T-helper 17 cell (primary cell): ENCODE results near the gene TRIM14. TPM values are rescaled to one million over a fixed set of nuclear protein-coding genes. Genes with fewer than 3 reads are reported as not detected.
"Not testable (repeated sequence)": the region's sequence is repeated elsewhere in the genome, so short reads cannot be mapped to it uniquely, and the experiment has no call there.

Experiments used
- ATAC-seq: fragments of 150-1000 bp; cut with Tn5 transposase; 2 replicates; pipeline ENCODE4 v1.10.0; 2021; ENCODE audit warnings: mild to moderate bottlenecking, moderate library complexity
- DNase-seq, 3 donors: peaks; one replicate each; pipeline versions ENCODE4 v3.0.0 to v3.0.0-alpha.2; 2020 to 2021
- H3K9me3 ChIP-seq: one replicate; pipeline ENCODE4 v1.7.0; 2013; ENCODE audit warnings: low read length, mild to moderate bottlenecking; ENCODE audit not compliant: control insufficient read depth, poor library complexity, severe bottlenecking
- H3K27ac Mint-ChIP-seq: one replicate; pipeline ENCODE4 v1.8.0; 2022; ENCODE audit warnings: mild to moderate bottlenecking, moderate library complexity, mixed read lengths
- H3K27me3 Mint-ChIP-seq: one replicate; pipeline ENCODE4 v1.8.0; 2022; ENCODE audit warnings: mixed read lengths
- H3K36me3 Mint-ChIP-seq: one replicate; pipeline ENCODE4 v1.8.0; 2022; ENCODE audit warnings: low read depth, mixed read lengths
- H3K4me1 Mint-ChIP-seq: one replicate; pipeline ENCODE4 v1.8.0; 2022; ENCODE audit warnings: mild to moderate bottlenecking, mixed read lengths
- H3K4me3 Mint-ChIP-seq: one replicate; pipeline ENCODE4 v1.8.0; 2022; ENCODE audit warnings: mild to moderate bottlenecking, moderate library complexity, mixed read lengths
- total RNA-seq, 4 donors: library from RNA in 2 of 4; stranded (reverse) in 2 of 4; gene quantifications; one replicate each; pipeline ENCODE4 v1.2.3 and lab custom pipeline; 2022 to 2026

TRIM14 gene
- total RNA-seq, 2 donors from 2014 or later: 63.8 to 64.6 TPM

- ATAC-seq: peak; percentile 86
- Mint-ChIP-seq H3K27ac (peak overlapping the region; percentile 97), H3K4me1 (peaks cover 35% of the 10 kb centered on the region), H3K27me3 (no peaks in the 10 kb centered on the region), H3K36me3 (peaks cover 2% of the 10 kb centered on the region), H3K4me3 (peak overlapping the region; percentile 97)
- no peaks in the 10 kb centered on the region for H3K9me3 ChIP-seq
- peak in 1 of 3 donors; percentile 26 for DNase-seq
Measured at GRCh38 chr9:98117984-98118639, 910 bp downstream of the TRIM14 start.

- not testable (repeated sequence) for ATAC-seq, H3K4me3 Mint-ChIP-seq, DNase-seq, H3K9me3 ChIP-seq, H3K27me3 Mint-ChIP-seq, H3K36me3 Mint-ChIP-seq
- H3K4me1 Mint-ChIP-seq: peaks cover 38% of the 10 kb centered on the region
- H3K27ac Mint-ChIP-seq: peak overlapping the region; percentile 97
Measured at GRCh38 chr9:98117097-98117496, 1.9 kb downstream of the TRIM14 start.

- no peak for ATAC-seq
- no peaks in the 10 kb centered on the region for H3K9me3 ChIP-seq
- Mint-ChIP-seq H3K27me3 (no peaks in the 10 kb centered on the region), H3K27ac (peak overlapping the region; percentile 99), H3K4me3 (no peak overlapping the region), H3K4me1 (peaks cover 46% of the 10 kb centered on the region), H3K36me3 (peaks cover 6% of the 10 kb centered on the region)
- no peak for DNase-seq
Measured at GRCh38 chr9:98109052-98109451, 10.0 kb downstream of the TRIM14 start.

DNA sequence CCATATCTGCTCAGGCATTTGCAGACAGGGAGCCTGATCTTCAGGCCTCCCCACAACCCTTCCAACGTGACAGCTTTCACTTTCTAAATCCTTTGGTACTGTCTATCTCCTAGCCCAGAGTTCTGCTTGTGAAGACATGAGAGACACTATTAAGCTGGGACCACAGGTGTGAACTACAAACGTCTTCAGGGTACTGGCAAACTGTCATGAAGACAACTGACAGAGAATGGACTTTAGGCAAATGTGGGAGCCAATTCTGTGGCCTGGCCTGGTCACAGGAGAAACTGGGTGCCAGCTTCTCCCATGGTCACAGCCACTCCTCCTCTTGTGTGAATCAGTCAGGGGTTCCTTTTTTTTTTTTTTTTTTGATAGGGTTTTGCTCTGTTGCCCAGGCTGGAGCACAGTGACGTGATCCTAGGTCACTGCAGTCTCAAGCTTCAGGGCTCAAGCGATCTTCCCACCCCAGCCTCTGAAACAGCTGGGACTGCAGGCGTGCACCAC, 10.4 kb downstream of the TRIM14 start:
- no peaks in the 10 kb centered on the region for H3K9me3 ChIP-seq
- Mint-ChIP-seq H3K27ac (peak overlapping the region; percentile 99), H3K4me1 (peaks cover 50% of the 10 kb centered on the region), H3K27me3 (no peaks in the 10 kb centered on the region), H3K36me3 (peaks cover 6% of the 10 kb centered on the region), H3K4me3 (peak overlapping the region; percentile 50)
- ATAC-seq (peak; percentile 84), DNase-seq (no peak)

- H3K9me3 ChIP-seq: no peaks in the 10 kb centered on the region
- peaks cover 53% of the 10 kb centered on the region for H3K4me1 Mint-ChIP-seq
- peak; percentile 66 for ATAC-seq
- H3K4me3 Mint-ChIP-seq: peak overlapping the region; percentile 21
- H3K27me3 Mint-ChIP-seq: no peaks in the 10 kb centered on the region
- H3K27ac Mint-ChIP-seq: peak overlapping the region; percentile 99
- H3K36me3 Mint-ChIP-seq: peaks cover 6% of the 10 kb centered on the region
- no peak for DNase-seq
Measured at GRCh38 chr9:98107926-98108325, 11.1 kb downstream of the TRIM14 start.

GRCh38 chr9:98105006-98105405, 14.0 kb downstream of the TRIM14 start:
- H3K9me3 ChIP-seq: no peaks in the 10 kb centered on the region
- Mint-ChIP-seq H3K27me3 (no peaks in the 10 kb centered on the region), H3K27ac (peak overlapping the region; percentile 99), H3K36me3 (peaks cover 4% of the 10 kb centered on the region), H3K4me1 (peaks cover 64% of the 10 kb centered on the region), H3K4me3 (no peak overlapping the region)
- ATAC-seq: no peak
- DNase-seq: no peak

- peaks cover 64% of the 10 kb centered on the region for H3K4me1 Mint-ChIP-seq
- ATAC-seq: no peak
- H3K4me3 Mint-ChIP-seq: peak overlapping the region; percentile 68
- H3K9me3 ChIP-seq: no peaks in the 10 kb centered on the region
- no peak for DNase-seq
- peak overlapping the region; percentile 99 for H3K27ac Mint-ChIP-seq
- H3K36me3 Mint-ChIP-seq: peaks cover 4% of the 10 kb centered on the region
- no peaks in the 10 kb centered on the region for H3K27me3 Mint-ChIP-seq
Measured at GRCh38 chr9:98104445-98104881, 14.6 kb downstream of the TRIM14 start.

GRCh38 chr9:98101868-98102273, 17.2 kb downstream of the TRIM14 start:
- H3K4me3 Mint-ChIP-seq: peak overlapping the region; percentile 85
- no peaks in the 10 kb centered on the region for H3K27me3 Mint-ChIP-seq
- H3K36me3 Mint-ChIP-seq: peaks cover 11% of the 10 kb centered on the region
- DNase-seq (peak; percentile 53 to 75 (median 64)), ATAC-seq (peak; percentile 96)
- H3K27ac Mint-ChIP-seq: peak overlapping the region; percentile 99
- H3K9me3 ChIP-seq: no peaks in the 10 kb centered on the region
- H3K4me1 Mint-ChIP-seq: peaks cover 62% of the 10 kb centered on the region

DNA sequence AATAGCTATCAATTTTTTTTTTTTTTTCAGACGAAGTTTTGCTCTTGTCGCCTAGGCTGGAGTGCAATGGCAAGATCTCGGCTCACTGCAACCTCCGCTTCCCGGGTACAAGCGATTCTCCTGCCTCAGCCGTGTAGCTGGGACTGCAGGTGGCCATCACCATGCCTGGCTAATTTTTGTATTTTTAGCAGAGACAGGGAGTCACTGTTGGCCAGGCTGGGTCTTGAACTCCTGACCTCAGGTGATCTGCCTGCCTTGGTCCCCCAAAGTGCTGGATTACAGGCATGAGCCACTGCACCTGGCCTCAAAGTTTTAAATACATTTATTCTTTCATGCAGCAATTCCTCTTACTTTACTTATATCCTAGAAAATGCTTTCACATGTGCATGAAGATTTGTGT, 17.6 kb downstream of the TRIM14 start:
- no peak for ATAC-seq
- Mint-ChIP-seq H3K4me1 (peaks cover 64% of the 10 kb centered on the region), H3K27ac (peak overlapping the region; percentile 99), H3K36me3 (peaks cover 11% of the 10 kb centered on the region), H3K27me3 (no peaks in the 10 kb centered on the region), H3K4me3 (peak overlapping the region; percentile 85)
- no peak for DNase-seq
- no peaks in the 10 kb centered on the region for H3K9me3 ChIP-seq

DNA sequence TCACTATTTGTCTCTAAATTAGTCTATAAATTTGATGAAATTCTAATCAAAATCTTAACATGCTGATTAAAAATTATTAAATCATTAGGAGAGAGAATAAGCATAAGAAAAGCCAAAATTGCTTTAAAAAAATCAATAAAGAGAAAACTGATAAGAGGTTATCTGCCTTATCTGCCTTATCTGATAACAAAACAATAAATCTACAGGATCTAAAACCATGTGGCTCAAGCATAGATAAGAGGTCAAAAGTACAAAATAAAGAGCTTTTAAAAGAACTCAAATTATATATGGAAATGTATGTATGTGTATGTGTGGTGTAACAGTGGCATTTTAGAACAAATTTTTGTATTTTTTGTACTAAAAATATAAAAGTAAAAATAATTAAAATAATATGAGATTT, 18.6 kb downstream of the TRIM14 start:
- ATAC-seq (no peak), DNase-seq (no peak)
- no peak overlapping the region for H3K4me3 Mint-ChIP-seq
- peak overlapping the region; percentile 99 for H3K27ac Mint-ChIP-seq
- no peaks in the 10 kb centered on the region for H3K9me3 ChIP-seq
- peaks cover 11% of the 10 kb centered on the region for H3K36me3 Mint-ChIP-seq
- peaks cover 59% of the 10 kb centered on the region for H3K4me1 Mint-ChIP-seq
- H3K27me3 Mint-ChIP-seq: no peaks in the 10 kb centered on the region

- DNase-seq (no peak), ATAC-seq (no peak)
- H3K27ac Mint-ChIP-seq: peak overlapping the region; percentile 99
- peaks cover 11% of the 10 kb centered on the region for H3K36me3 Mint-ChIP-seq
- peak overlapping the region; percentile 81 for H3K4me3 Mint-ChIP-seq
- H3K4me1 Mint-ChIP-seq: peaks cover 58% of the 10 kb centered on the region
- H3K27me3 Mint-ChIP-seq: no peaks in the 10 kb centered on the region
- no peaks in the 10 kb centered on the region for H3K9me3 ChIP-seq
Measured at GRCh38 chr9:98099898-98100297, 19.1 kb downstream of the TRIM14 start.

DNA sequence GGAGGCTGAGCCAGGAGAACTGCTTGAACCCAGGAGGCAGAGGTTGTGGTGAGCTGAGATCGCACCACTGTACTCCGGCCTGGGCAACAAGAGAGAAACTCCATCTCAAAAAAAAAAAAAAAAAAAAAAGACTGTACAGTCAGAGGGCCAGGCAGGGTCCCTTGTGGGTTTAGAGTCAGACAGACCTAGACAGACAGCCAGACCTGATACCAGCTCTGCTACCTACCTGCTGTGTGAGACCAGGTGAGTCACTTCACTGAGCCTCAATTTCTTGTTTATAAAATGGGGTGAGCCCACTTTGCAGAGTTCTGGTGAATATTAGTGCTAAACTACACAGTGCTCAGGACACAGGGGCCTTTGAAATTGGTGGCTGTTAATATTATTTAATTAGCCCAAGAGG, 19.7 kb downstream of the TRIM14 start:
- Mint-ChIP-seq H3K4me3 (no peak overlapping the region), H3K27me3 (no peaks in the 10 kb centered on the region), H3K4me1 (peaks cover 56% of the 10 kb centered on the region), H3K27ac (peak overlapping the region; percentile 99), H3K36me3 (peaks cover 11% of the 10 kb centered on the region)
- ATAC-seq (no peak), DNase-seq (peak in 1 of 3 donors; percentile 37)
- H3K9me3 ChIP-seq: no peaks in the 10 kb centered on the region

GRCh38 chr9:98097836-98098235, 21.2 kb downstream of the TRIM14 start:
- DNase-seq: peak in 2 of 3 donors; percentile 34 to 56
- peak overlapping the region; percentile 71 for H3K4me3 Mint-ChIP-seq

DNA sequence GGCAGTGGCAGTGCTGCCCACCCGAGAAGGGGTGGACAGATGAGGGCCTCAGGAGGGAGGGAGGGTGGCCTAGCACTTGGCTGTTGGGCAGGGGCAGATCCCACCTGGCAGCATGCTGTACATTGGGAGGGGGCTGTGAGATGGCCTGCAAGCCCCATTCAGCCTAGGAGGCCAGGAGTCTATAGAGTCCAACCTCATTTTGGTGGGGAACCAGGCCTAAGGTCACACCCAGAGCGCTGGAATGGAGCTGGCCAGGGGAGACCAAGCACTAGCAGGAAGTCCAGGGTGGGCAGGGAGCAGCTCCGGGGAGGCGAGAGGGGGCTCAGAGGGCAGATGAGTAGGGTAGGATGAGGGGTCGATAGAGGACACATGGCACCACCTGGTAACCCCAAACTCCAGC, 22.9 kb downstream of the TRIM14 start:
- peaks cover 58% of the 10 kb centered on the region for H3K4me1 Mint-ChIP-seq
- no peak for DNase-seq
- H3K36me3 Mint-ChIP-seq: peaks cover 19% of the 10 kb centered on the region
- no peak for ATAC-seq
- H3K27me3 Mint-ChIP-seq: no peaks in the 10 kb centered on the region
- H3K9me3 ChIP-seq: no peaks in the 10 kb centered on the region
- H3K27ac Mint-ChIP-seq: peak overlapping the region; percentile 99
- no peak overlapping the region for H3K4me3 Mint-ChIP-seq

More at GRCh38 chr9:98097836-98098235, 21.2 kb downstream of the TRIM14 start:
- Mint-ChIP-seq H3K27me3 (no peaks in the 10 kb centered on the region), H3K4me1 (peaks cover 57% of the 10 kb centered on the region), H3K36me3 (peaks cover 16% of the 10 kb centered on the region), H3K27ac (peak overlapping the region; percentile 99)
- ATAC-seq: peak; percentile 35
- no peaks in the 10 kb centered on the region for H3K9me3 ChIP-seq
